CD14-positive monocyte (primary cell): ENCODE measurements around the gene SOCS4. TPM values are rescaled to one million over a fixed set of nuclear protein-coding genes. Genes with fewer than 3 reads are reported as not detected.
A peak's percentile ranks its signal among the peaks of the same experiment; 100 is the strongest.

ENCODE experiments used
- DNase-seq, 3 donors: peaks; one replicate each; pipeline ENCODE4 v3.0.0-alpha.2; 2011 to 2022
- H2AFZ ChIP-seq: 2 replicates; pipeline ENCODE4 v1.6.0; 2012; ENCODE audit warnings: mild to moderate bottlenecking, low read depth, low read length, inconsistent platforms; ENCODE audit not compliant: insufficient read depth, poor library complexity, severe bottlenecking
- H3K27ac ChIP-seq, 2 donors: 1 replicate in 1 of 2; 2 replicates in 1 of 2; pipeline ENCODE4 v1.5.1; 2012 to 2013; ENCODE audit warnings: low read length in 2 of 2, control low read depth in 1 of 2, inconsistent platforms in 1 of 2, low read depth in 1 of 2, mild to moderate bottlenecking in 1 of 2
- H3K27me3 ChIP-seq, 2 donors: one replicate each; pipeline versions ENCODE4 v1.6.0 to v1.6.1; 2011 to 2013; ENCODE audit warnings: low read length in 2 of 2; ENCODE audit not compliant: control insufficient read depth in 2 of 2, insufficient read depth in 2 of 2
- H3K36me3 ChIP-seq, 2 donors: replicated peaks in 1 of 2; 1 replicate in 1 of 2; 2 replicates in 1 of 2; pipeline versions ENCODE4 v1.5.1 to v1.6.1; 2012 to 2013; ENCODE audit warnings: low read length in 2 of 2, control low read depth in 1 of 2, inconsistent platforms in 1 of 2, mild to moderate bottlenecking in 1 of 2; ENCODE audit not compliant: insufficient read depth in 2 of 2, control insufficient read depth in 1 of 2
- H3K4me1 ChIP-seq, 2 donors: 1 replicate in 1 of 2; 2 replicates in 1 of 2; pipeline versions ENCODE4 v1.5.1 to v1.6.1; 2012 to 2013; ENCODE audit warnings: low read length in 2 of 2, control low read depth in 1 of 2, inconsistent platforms in 1 of 2, mild to moderate bottlenecking in 1 of 2, moderate library complexity in 1 of 2; ENCODE audit not compliant: insufficient read depth in 2 of 2, control insufficient read depth in 1 of 2
- H3K4me2 ChIP-seq: replicated peaks from 2 replicates; pipeline ENCODE3; 2012; ENCODE audit warnings: low read length, moderate library complexity, mild to moderate bottlenecking; ENCODE audit not compliant: poor library complexity, severe bottlenecking; ENCODE audit errors: extremely low read depth
- H3K4me3 ChIP-seq, 3 experiments: fragments of 200-600 bp in 1 of 3; sonication (generic) in 1 of 3; replicated peaks in 1 of 3; 1 replicate in 2 of 3; 2 replicates in 1 of 3; pipeline ENCODE4 v1.5.1; 2011 to 2013; ENCODE audit warnings: low read length in 3 of 3, mild to moderate bottlenecking in 3 of 3, control low read depth in 2 of 3, low read depth in 2 of 3, inconsistent platforms in 1 of 3, moderate library complexity in 1 of 3
- H3K79me2 ChIP-seq: 2 replicates; pipeline ENCODE4 v1.6.0; 2012; ENCODE audit warnings: mild to moderate bottlenecking, control low read depth, inconsistent platforms, low read length, moderate library complexity; ENCODE audit not compliant: insufficient read depth
- H3K9ac ChIP-seq: 2 replicates; pipeline ENCODE4 v1.6.0; 2017; ENCODE audit warnings: low read length, mild to moderate bottlenecking; ENCODE audit not compliant: insufficient read depth, poor library complexity, severe bottlenecking
- H3K9me3 ChIP-seq, 2 donors: replicated peaks in 1 of 2; 1 replicate in 1 of 2; 2 replicates in 1 of 2; pipeline versions ENCODE4 v1.5.1 to v1.6.1; 2012 to 2013; ENCODE audit warnings: low read length in 2 of 2, control low read depth in 1 of 2; ENCODE audit not compliant: control insufficient read depth in 1 of 2, insufficient read depth in 1 of 2
- H4K20me1 ChIP-seq: 2 replicates; pipeline ENCODE4 v1.6.0; 2012; ENCODE audit warnings: mild to moderate bottlenecking, low read length, control low read depth, moderate library complexity; ENCODE audit not compliant: insufficient read depth
- H3K27ac Mint-ChIP-seq, 7 donors: one replicate each; pipeline ENCODE4 v1.8.0; 2020; ENCODE audit warnings: mild to moderate bottlenecking in 7 of 7, mixed read lengths in 7 of 7, moderate library complexity in 6 of 7, inconsistent platforms in 2 of 7
- H3K27me3 Mint-ChIP-seq, 3 donors: one replicate each; pipeline ENCODE4 v1.8.0; 2021 to 2022; ENCODE audit warnings: low read depth in 3 of 3, mild to moderate bottlenecking in 3 of 3, mixed read lengths in 3 of 3, moderate library complexity in 3 of 3, inconsistent platforms in 1 of 3
- H3K36me3 Mint-ChIP-seq, 2 donors: one replicate each; pipeline ENCODE4 v1.8.0; 2020; ENCODE audit warnings: mixed read lengths in 2 of 2, inconsistent platforms in 1 of 2, mild to moderate bottlenecking in 1 of 2
- H3K4me1 Mint-ChIP-seq: one replicate; pipeline ENCODE4 v1.8.0; 2020; ENCODE audit warnings: mild to moderate bottlenecking, mixed read lengths
- H3K4me3 Mint-ChIP-seq, 2 donors: one replicate each; pipeline ENCODE4 v1.8.0; 2020; ENCODE audit warnings: mild to moderate bottlenecking in 2 of 2, mixed read lengths in 2 of 2, moderate library complexity in 1 of 2
- H3K9me3 Mint-ChIP-seq, 7 donors: one replicate each; pipeline ENCODE4 v1.8.0; 2020 to 2022; ENCODE audit warnings: mixed read lengths in 7 of 7, mild to moderate bottlenecking in 6 of 7, moderate library complexity in 6 of 7, inconsistent platforms in 2 of 7
- CTCF ChIP-seq: fragments of 200-600 bp; IDR thresholded peaks from one replicate; pipeline ENCODE4 v1.8.0; 2022; ENCODE audit warnings: antibody characterized with exemption, mild to moderate bottlenecking
- WGBS: methylation state at CpG from one replicate; pipeline ENCODE4 v1.1.5; 2013; ENCODE audit warnings: missing lambda C conversion rate; ENCODE audit not compliant: insufficient coverage; 5-methylcytosine and 5-hydroxymethylcytosine counted together
- intact Hi-C, 2 donors: fragments of 100-400 bp; cut with micrococcal nuclease; formaldehyde crosslinking; loops; one replicate each; pipeline versions ENCODE4 v1.15.0 to v1.15.1; 2023
- polyA plus RNA-seq, 3 donors: library from polyadenylated mRNA; depleted of rRNA in 1 of 3; unstranded in 2 of 3; stranded (reverse) in 1 of 3; fragments of 300-500 nt in 2 of 3; fragments of >200 nt in 1 of 3; fragmentation: Illumina TruSeq in 2 of 3; gene quantifications; 1 replicate in 2 of 3; 2 replicates in 1 of 3; pipeline ENCODE4 v1.2.3, GENCODE V29; 2012 to 2021

SOCS4 gene
- polyA plus RNA-seq, 3 donors, result 2.5 to 5.0 (median 3.0) TPM

GRCh38 chr14:55053018-55053417 lies 26.0 kb downstream of the SOCS4 start:
- peaks cover 27% of the 10 kb centered on the region for H3K4me1 Mint-ChIP-seq
- peaks cover 61% of the 10 kb centered on the region for H4K20me1 ChIP-seq
- no peak for TF ChIP-seq CTCF

GRCh38 chr14:55053500-55053899 lies 26.5 kb downstream of the SOCS4 start:
- no peak overlapping the region for H3K4me3 Mint-ChIP-seq
- Histone ChIP-seq H3K4me2 (no peak overlapping the region), H3K9me3 (no peaks in the 10 kb centered on the region), H2AFZ (no peak overlapping the region), H3K27me3 (no peaks in the 10 kb centered on the region), H3K36me3 (peaks cover 4 to 37% of the 10 kb centered on the region in 2 donors), H3K4me1 (peaks cover 17 to 19% of the 10 kb centered on the region in 2 donors), H4K20me1 (peaks cover 66% of the 10 kb centered on the region), H3K79me2 (peaks cover 70% of the 10 kb centered on the region), H3K9ac (no peak overlapping the region), H3K27ac (peak overlapping the region in 1 of 2 donors; percentile 99), H3K4me3 (no peak overlapping the region)
- H3K27me3 Mint-ChIP-seq, result peaks cover 0 to 3% (median 2%) of the 10 kb centered on the region in 3 donors
- intact Hi-C loops, result loop anchor here in 1 of 2 donors (5.0 kb wide), 1 partner anchor 34 kb away; no protein-coding TSS in a partner anchor
- H3K36me3 Mint-ChIP-seq, result peaks cover 20 to 31% of the 10 kb centered on the region in 2 donors
- no peak for DNase-seq
- peak overlapping the region in 6 of 7 donors; percentile 8 to 97 (median 68) for H3K27ac Mint-ChIP-seq
- no peak for TF ChIP-seq CTCF
- WGBS, result 97% methylated on average over 7 of the region's 7 CpGs
- no peaks in the 10 kb centered on the region for H3K9me3 Mint-ChIP-seq
- H3K4me1 Mint-ChIP-seq, result peaks cover 27% of the 10 kb centered on the region

More at GRCh38 chr14:55053018-55053417, 26.0 kb downstream of the SOCS4 start:
- peaks cover 17 to 19% of the 10 kb centered on the region in 2 donors for H3K4me1 ChIP-seq
- 80% methylated on average over 1 of the region's 6 CpGs for WGBS
- no peaks in the 10 kb centered on the region for H3K9me3 ChIP-seq
- H3K36me3 ChIP-seq, result peaks cover under 1 to 32% of the 10 kb centered on the region in 2 donors
- DNase-seq, result no peak
- H3K27me3 Mint-ChIP-seq, result peaks cover 0 to 3% (median 2%) of the 10 kb centered on the region in 3 donors
- no peak overlapping the region for H3K9ac ChIP-seq
- peak overlapping the region; percentile 92 for H3K4me2 ChIP-seq
- intact Hi-C loops, result loop anchor here in 1 of 2 donors (5.0 kb wide), 1 partner anchor 34 kb away; no protein-coding TSS in a partner anchor
- peak overlapping the region in 1 of 2 donors; percentile 99 for H3K27ac ChIP-seq
- H3K27ac Mint-ChIP-seq, result peak overlapping the region; percentile 88 to 98 (median 96)
- peak overlapping the region in 1 of 3 experiments; percentile 90 for H3K4me3 ChIP-seq
- no peaks in the 10 kb centered on the region for H3K27me3 ChIP-seq
- H3K79me2 ChIP-seq, result peaks cover 65% of the 10 kb centered on the region
- no peaks in the 10 kb centered on the region for H3K9me3 Mint-ChIP-seq
- no peak overlapping the region for H2AFZ ChIP-seq
- H3K36me3 Mint-ChIP-seq, result peaks cover 16 to 26% of the 10 kb centered on the region in 2 donors
- peak overlapping the region in 1 of 2 donors; percentile 83 for H3K4me3 Mint-ChIP-seq
